Pancreas (tissue), 10 donors: Measurements from ENCODE around the gene DLG2. TPM values are rescaled to one million over a fixed set of nuclear protein-coding genes. Genes with fewer than 3 reads are reported as not detected.

Source experiments
- ATAC-seq, 4 donors: fragments of 200-7000 bp; cut with Tn5 transposase; one replicate each; pipeline versions ENCODE4 v1.8.0 to v1.9.1; 2020; ENCODE audit warnings: mild to moderate bottlenecking in 4 of 4, moderate library complexity in 4 of 4
- DNase-seq, 6 donors: peaks; one replicate each; pipeline ENCODE4 v3.0.0-alpha.2; 2020
- FAIRE-seq: peaks from 2 replicates; lab custom pipeline; 2012; peaks lifted over from hg19 to GRCh38; lab: Jason Lieb, UNC
- H3K27ac ChIP-seq, 4 donors: fragments of 200-600 bp; sonication (generic); 1 replicate in 3 of 4; 2 replicates in 1 of 4; pipeline versions ENCODE4 v1.5.0 to v1.8.0; 2020
- H3K27me3 ChIP-seq, 4 donors: fragments of 200-600 bp; one replicate each; pipeline ENCODE4 v1.8.0; 2021
- H3K36me3 ChIP-seq, 3 donors: fragments of 200-600 bp; sonication (generic) in 1 of 3; one replicate each; pipeline versions ENCODE4 v1.5.0 to v1.8.0; 2020 to 2021
- H3K4me1 ChIP-seq, 3 donors: fragments of 200-600 bp; one replicate each; pipeline ENCODE4 v1.8.0; 2021
- H3K4me3 ChIP-seq, 4 donors: fragments of 200-600 bp; sonication (generic) in 2 of 4; one replicate each; pipeline versions ENCODE4 v1.5.0 to v1.8.0; 2020 to 2021
- H3K9me3 ChIP-seq, 4 donors: fragments of 200-600 bp; one replicate each; pipeline ENCODE4 v1.8.0; 2021
- CTCF ChIP-seq, 4 donors: fragments of 200-600 bp; sonication (generic) in 3 of 4; IDR thresholded peaks; one replicate each; pipeline versions ENCODE4 v1.5.0 to v1.8.0; 2021; ENCODE audit warnings: antibody characterized with exemption in 4 of 4
- WGBS, 2 donors: extraction: QIAGEN DNeasy Blood & Tissue Kit; methylation state at CpG; one replicate each; pipeline ENCODE4 v1.1.7; 2013; 5-methylcytosine and 5-hydroxymethylcytosine counted together
- intact Hi-C, 3 donors: fragments of 100-400 bp; cut with DNase I; formaldehyde crosslinking; loops; one replicate each; pipeline versions ENCODE4 v1.11.1 to v1.14.2; 2022
- polyA plus RNA-seq, 2 donors: library from polyadenylated mRNA; stranded (reverse); fragments of 200-250 nt; gene quantifications; one replicate each; pipeline ENCODE4 v1.2.3, GENCODE V29; 2013
- total RNA-seq, 6 donors: library from RNA; stranded (reverse); fragmentation: NEBNext Ultra II Directional in 4 of 6; extraction: Animal tissue kit (Norgen Biotek cat#: 25700) in 4 of 6; gene quantifications; one replicate each; pipeline versions ENCODE4 v1.2.1 to v1.2.4, GENCODE V29; 2021 to 2023
- donor health status: healthy with polysubstance abuse.
- donor health status: DM: no; HTN: no; CAD: no; lungs with moderate emphysema.
- donor health status: DM: no; HTN: no; CAD: no.
- donor health status: control.
- donor health status: control.
- donor health status: Bipolar disorder and iron deficiency.
- donor health status: DM: yes; HTN: yes; CAD: no.
- donor health status: DM: no; HTN: no; CAD: no.
- donor health status: DM: no; HTN: no; CAD: no.
- donor health status: DM: yes; HTN: yes; CAD: no.

DLG2 gene
- total and polyA plus RNA-seq, 8 donors: 1.2 to 5.4 (median 3.6) TPM

DNA sequence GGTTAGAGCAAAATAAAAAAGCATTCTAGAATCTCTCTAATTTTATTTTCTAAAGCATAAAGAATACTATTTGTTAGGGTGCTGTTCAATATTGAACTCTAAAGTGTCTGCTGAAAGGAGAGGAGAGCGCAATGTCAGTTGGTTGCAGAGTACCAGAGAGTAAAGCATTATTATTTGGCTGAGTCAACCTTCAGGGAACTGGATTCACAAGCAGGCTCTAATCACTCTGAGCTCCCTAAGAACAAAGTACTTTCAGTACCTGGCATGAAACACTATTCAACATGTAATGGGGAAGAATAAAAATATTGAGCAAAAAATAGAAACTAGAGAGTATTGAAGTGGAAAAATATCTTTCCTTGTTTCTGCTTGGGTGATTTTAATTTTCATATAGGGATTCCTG is 1380.0 kb downstream of the DLG2 start:
- no peaks in the 10 kb centered on the region for H3K27me3 ChIP-seq
- H3K9me3 ChIP-seq: no peaks in the 10 kb centered on the region
- H3K4me1 ChIP-seq: no peaks in the 10 kb centered on the region
- FAIRE-seq (no peak), DNase-seq (no peak), ATAC-seq (no peak)
- 38 to 95% methylated on average over 1 of the region's 1 CpG for WGBS, 2 donors
- no peak for TF ChIP-seq CTCF (IDR thresholded peaks at IDR 0.05)
- H3K4me3 ChIP-seq: no peak overlapping the region
- no peaks in the 10 kb centered on the region for H3K36me3 ChIP-seq
- no peak overlapping the region for H3K27ac ChIP-seq
- intact Hi-C loops: no loop called here

GRCh38 chr11:84243629-84244263 is 1383.4 kb downstream of the DLG2 start:
- FAIRE-seq: no peak
- H3K4me1 ChIP-seq: no peaks in the 10 kb centered on the region
- H3K27me3 ChIP-seq: no peaks in the 10 kb centered on the region
- H3K27ac ChIP-seq: no peak overlapping the region
- intact Hi-C loops: no loop called here
- H3K9me3 ChIP-seq: no peaks in the 10 kb centered on the region
- H3K36me3 ChIP-seq: no peaks in the 10 kb centered on the region
- ATAC-seq: no peak
- TF ChIP-seq CTCF (IDR thresholded peaks at IDR 0.05): no peak
- no peak for DNase-seq
- no peak overlapping the region for H3K4me3 ChIP-seq
- 69 to 90% methylated on average over 3 of the region's 3 CpGs for WGBS, 2 donors

DNA sequence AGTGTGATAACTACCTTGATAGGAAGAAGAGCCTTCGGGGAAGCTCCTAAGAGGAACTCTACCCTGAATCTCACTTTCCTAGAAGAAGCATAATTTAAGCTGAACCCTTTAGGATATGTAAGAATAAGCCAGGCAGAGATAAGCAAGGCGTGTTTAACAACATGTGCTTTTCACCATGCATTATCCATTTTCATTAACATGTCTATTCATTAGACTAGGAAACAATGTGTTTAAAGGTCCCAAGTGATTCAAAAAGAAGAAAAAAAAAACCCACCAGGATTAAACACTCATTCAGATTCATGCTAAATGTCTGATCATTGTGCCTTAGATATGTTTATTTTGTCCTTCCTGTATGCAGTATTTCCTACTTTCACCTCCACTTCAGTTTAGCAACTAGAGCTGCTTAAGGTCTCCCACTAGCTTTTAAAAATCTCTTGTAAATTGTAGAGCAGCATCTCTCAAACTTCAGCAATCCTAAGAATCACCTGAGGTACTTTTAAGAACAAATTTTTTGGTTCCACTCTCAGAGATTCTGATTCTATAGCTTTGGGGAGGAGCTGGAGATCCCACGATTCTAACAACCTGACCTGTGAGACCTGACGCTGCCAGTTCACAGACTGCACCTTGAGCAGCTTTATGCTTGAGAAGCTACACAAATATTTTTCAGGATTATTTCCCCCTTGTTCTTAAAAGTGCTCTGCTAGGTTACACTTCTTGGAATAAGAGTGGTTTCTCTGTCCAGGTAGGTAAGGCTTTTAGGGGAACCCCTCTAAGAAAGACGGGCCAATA is 1385.6 kb downstream of the DLG2 start:
- Histone ChIP-seq H3K4me3 (no peak overlapping the region), H3K27me3 (no peaks in the 10 kb centered on the region), H3K9me3 (no peaks in the 10 kb centered on the region), H3K36me3 (no peaks in the 10 kb centered on the region), H3K4me1 (no peaks in the 10 kb centered on the region), H3K27ac (no peak overlapping the region)
- intact Hi-C loops: no loop called here
- DNase-seq: no peak
- WGBS, 2 donors: 69 to 76% methylated on average over 5 of the region's 5 CpGs
- no peak for TF ChIP-seq CTCF (IDR thresholded peaks at IDR 0.05)
- no peak for ATAC-seq
- FAIRE-seq: no peak

DNA sequence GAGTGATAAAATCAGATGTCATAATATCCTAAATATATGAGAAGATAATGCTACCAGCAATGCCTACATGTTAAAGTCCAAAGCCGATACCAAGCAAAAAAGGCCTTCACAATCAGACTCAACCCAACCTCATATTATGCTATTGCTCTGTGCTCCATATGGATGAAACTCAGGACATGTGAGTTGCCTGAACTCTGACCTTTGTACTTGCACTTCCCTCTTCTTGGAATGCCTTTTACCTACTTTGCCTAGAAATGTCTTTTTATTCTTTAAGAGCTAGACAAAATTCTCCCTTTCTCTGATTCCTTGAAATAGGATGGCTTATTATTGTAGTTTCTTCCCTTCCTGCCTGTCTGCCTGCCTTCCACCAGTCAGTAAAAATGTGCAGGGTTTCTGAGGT is 1386.3 kb downstream of the DLG2 start:
- no peaks in the 10 kb centered on the region for H3K9me3 ChIP-seq
- H3K4me1 ChIP-seq: no peaks in the 10 kb centered on the region
- 95 to 100% methylated on average over 1 of the region's 1 CpG for WGBS, 2 donors
- H3K27me3 ChIP-seq: no peaks in the 10 kb centered on the region
- ATAC-seq (no peak), FAIRE-seq (no peak), DNase-seq (no peak)
- H3K36me3 ChIP-seq: no peaks in the 10 kb centered on the region
- intact Hi-C loops: no loop called here
- H3K27ac ChIP-seq: no peak overlapping the region
- no peak for TF ChIP-seq CTCF (IDR thresholded peaks at IDR 0.05)
- H3K4me3 ChIP-seq: no peak overlapping the region

- FAIRE-seq (no peak), DNase-seq (no peak), ATAC-seq (no peak)
- Histone ChIP-seq H3K4me3 (no peak overlapping the region), H3K36me3 (no peaks in the 10 kb centered on the region), H3K9me3 (no peaks in the 10 kb centered on the region), H3K27ac (no peak overlapping the region), H3K4me1 (no peaks in the 10 kb centered on the region), H3K27me3 (no peaks in the 10 kb centered on the region)
- intact Hi-C loops: no loop called here
- no peak for TF ChIP-seq CTCF (IDR thresholded peaks at IDR 0.05)
Measured at GRCh38 chr11:84236436-84236835, 1390.7 kb downstream of the DLG2 start.
